ENCODE measurements around the gene RBMS1.

DNA sequence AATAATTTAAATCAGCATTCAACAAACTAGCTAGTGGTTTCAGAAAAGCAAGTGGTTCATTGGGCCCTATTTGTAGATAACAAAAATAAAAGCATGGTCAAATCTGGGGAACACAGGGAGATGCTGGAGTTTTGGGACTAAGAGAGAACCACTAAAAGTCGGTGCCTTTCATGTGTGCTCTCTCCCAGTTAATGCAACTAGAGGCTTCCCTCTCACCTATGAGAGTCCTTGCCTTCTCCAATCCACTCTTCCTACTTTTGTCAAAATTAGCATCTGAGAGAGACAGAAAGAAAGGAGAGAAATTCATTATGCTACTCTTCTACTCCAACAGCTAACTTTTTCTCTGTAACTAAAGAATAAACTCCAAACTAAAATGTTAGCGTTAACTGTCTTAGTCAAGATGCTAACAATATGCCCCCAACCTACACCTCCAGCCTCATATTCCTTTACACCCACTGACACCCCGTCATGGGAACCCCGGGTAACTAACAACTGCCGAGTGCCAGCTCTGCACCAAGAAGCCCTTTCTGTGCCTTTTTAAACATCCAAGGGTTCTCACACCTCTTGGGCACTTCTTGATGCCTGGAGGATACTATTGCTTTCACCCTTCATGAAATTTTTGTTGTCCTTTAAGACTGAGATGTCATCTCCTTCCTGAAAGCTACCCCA is 133.4 kb downstream of the RBMS1 start:
- TF ChIP-seq, protein P1, sequence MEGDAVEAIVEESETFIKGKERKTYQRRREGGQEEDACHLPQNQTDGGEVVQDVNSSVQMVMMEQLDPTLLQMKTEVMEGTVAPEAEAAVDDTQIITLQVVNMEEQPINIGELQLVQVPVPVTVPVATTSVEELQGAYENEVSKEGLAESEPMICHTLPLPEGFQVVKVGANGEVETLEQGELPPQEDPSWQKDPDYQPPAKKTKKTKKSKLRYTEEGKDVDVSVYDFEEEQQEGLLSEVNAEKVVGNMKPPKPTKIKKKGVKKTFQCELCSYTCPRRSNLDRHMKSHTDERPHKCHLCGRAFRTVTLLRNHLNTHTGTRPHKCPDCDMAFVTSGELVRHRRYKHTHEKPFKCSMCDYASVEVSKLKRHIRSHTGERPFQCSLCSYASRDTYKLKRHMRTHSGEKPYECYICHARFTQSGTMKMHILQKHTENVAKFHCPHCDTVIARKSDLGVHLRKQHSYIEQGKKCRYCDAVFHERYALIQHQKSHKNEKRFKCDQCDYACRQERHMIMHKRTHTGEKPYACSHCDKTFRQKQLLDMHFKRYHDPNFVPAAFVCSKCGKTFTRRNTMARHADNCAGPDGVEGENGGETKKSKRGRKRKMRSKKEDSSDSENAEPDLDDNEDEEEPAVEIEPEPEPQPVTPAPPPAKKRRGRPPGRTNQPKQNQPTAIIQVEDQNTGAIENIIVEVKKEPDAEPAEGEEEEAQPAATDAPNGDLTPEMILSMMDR (optimal IDR thresholded peaks at IDR 0.05 in 1 of 3, IDR thresholded peaks at IDR 0.05 in 1 of 3, conservative IDR thresholded peaks at IDR 0.05 in 1 of 3; ENCODE audit: extremely low read depth in 1 of 3, insufficient read depth in 2 of 3, low read length in 3 of 3) = no peak
- no peak for TF ChIP-seq EZH2 (IDR thresholded peaks at IDR 0.05; ENCODE audit: low read length)

Measured in keratinocyte (primary cell).